GM12874 (cell line): ENCODE results near the gene MX1.

Source experiments
- CTCF ChIP-seq: IDR thresholded peaks from 2 replicates; pipeline ENCODE4 v1.5.1; 2011; ENCODE audit warnings: low read depth, mild to moderate bottlenecking, control low read depth, low read length, moderate library complexity; ENCODE audit not compliant: insufficient read depth

Gene MX1

GRCh38 chr21:41501919-41502318 lies 75.9 kb downstream of the MX1 start:
- no peak for TF ChIP-seq CTCF

GRCh38 chr21:41503331-41503730 lies 77.3 kb downstream of the MX1 start:
- no peak for TF ChIP-seq CTCF

- no peak for TF ChIP-seq CTCF
Measured at GRCh38 chr21:41504030-41504429, 78.0 kb downstream of the MX1 start.

GRCh38 chr21:41506005-41506594 lies 80.1 kb downstream of the MX1 start:
- TF ChIP-seq CTCF: no peak

- no peak for TF ChIP-seq CTCF
Measured at GRCh38 chr21:41506611-41507520, 80.8 kb downstream of the MX1 start.

GRCh38 chr21:41507521-41508414 lies 81.7 kb downstream of the MX1 start, which contains the start of gene TMPRSS2:
Gene TMPRSS2 (minus strand): TSS chr21:41508158. CDS start chr21:41498133, 10,025 bp downstream.
- no peak for TF ChIP-seq CTCF

- TF ChIP-seq CTCF: no peak
Measured at GRCh38 chr21:41508415-41509144, 82.5 kb downstream of the MX1 start.
